Omental fat pad (tissue), 4 donors: ENCODE data around the gene RNF214. TPM values are rescaled to one million over a fixed set of nuclear protein-coding genes. Genes with fewer than 3 reads are reported as not detected.

Source experiments
- ATAC-seq: fragments of 150-250 bp; one replicate; pipeline ENCODE4 v1.9.1; 2016; ENCODE audit warnings: mild to moderate bottlenecking, moderate library complexity; ENCODE audit not compliant: low FRiP score
- DNase-seq: peaks from one replicate; pipeline ENCODE4 v3.0.0-alpha.2; 2019; ENCODE audit warnings: low spot score
- total RNA-seq, 4 donors: library from RNA; depleted of rRNA; stranded (reverse); fragments of >200 nt; gene quantifications; one replicate each; pipeline ENCODE4 v1.1.0, GENCODE V29; 2016
- TF ChIP-seq, protein P1 (sequence below), 3 donors: fragments of 450-650 bp; IDR thresholded peaks; one replicate each; pipeline ENCODE4 v1.5.1; 2016 to 2017; ENCODE audit warnings: antibody characterized with exemption in 3 of 3, mild to moderate bottlenecking in 3 of 3, moderate library complexity in 2 of 3

RNF214 gene
- total RNA-seq, 4 donors from 2014 or later = 7.7 to 12.1 (median 9.8) TPM

DNA sequence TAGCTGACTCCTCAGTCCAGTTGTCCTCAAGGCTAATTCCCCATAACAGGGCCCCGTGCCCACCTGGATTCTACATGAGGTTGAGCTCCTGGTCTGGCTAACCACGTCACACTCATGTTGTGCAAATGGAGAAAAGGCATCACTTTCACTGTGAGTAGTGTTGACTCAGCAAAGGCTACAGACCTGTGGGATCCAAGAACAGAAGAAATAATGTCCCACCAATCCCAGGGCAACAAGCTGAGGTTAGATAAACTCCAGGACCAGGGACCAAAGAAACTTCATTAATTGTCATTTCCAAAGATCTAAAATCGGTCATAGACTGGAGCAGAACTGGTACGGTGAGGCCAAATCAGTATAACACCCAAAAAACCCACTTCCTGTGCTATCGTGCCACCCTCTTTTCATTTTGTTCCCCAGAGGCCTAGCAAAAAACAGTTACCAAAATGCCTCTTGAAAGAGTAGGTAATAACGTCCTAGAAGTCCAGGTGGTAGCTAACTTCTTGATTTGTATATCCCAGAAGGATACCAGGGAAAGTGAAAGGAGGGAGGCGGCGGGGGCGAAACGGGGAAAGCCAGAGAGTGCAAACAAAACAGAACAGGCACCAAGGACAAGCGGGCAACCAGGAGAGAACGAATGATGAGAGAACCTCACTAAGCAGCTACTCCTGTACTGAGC lies 2.0 kb upstream of the RNF214 start:
- TF ChIP-seq, protein P1, sequence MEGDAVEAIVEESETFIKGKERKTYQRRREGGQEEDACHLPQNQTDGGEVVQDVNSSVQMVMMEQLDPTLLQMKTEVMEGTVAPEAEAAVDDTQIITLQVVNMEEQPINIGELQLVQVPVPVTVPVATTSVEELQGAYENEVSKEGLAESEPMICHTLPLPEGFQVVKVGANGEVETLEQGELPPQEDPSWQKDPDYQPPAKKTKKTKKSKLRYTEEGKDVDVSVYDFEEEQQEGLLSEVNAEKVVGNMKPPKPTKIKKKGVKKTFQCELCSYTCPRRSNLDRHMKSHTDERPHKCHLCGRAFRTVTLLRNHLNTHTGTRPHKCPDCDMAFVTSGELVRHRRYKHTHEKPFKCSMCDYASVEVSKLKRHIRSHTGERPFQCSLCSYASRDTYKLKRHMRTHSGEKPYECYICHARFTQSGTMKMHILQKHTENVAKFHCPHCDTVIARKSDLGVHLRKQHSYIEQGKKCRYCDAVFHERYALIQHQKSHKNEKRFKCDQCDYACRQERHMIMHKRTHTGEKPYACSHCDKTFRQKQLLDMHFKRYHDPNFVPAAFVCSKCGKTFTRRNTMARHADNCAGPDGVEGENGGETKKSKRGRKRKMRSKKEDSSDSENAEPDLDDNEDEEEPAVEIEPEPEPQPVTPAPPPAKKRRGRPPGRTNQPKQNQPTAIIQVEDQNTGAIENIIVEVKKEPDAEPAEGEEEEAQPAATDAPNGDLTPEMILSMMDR (IDR thresholded peaks at IDR 0.05) = no peak
- no peak for ATAC-seq
- DNase-seq = no peak

DNA sequence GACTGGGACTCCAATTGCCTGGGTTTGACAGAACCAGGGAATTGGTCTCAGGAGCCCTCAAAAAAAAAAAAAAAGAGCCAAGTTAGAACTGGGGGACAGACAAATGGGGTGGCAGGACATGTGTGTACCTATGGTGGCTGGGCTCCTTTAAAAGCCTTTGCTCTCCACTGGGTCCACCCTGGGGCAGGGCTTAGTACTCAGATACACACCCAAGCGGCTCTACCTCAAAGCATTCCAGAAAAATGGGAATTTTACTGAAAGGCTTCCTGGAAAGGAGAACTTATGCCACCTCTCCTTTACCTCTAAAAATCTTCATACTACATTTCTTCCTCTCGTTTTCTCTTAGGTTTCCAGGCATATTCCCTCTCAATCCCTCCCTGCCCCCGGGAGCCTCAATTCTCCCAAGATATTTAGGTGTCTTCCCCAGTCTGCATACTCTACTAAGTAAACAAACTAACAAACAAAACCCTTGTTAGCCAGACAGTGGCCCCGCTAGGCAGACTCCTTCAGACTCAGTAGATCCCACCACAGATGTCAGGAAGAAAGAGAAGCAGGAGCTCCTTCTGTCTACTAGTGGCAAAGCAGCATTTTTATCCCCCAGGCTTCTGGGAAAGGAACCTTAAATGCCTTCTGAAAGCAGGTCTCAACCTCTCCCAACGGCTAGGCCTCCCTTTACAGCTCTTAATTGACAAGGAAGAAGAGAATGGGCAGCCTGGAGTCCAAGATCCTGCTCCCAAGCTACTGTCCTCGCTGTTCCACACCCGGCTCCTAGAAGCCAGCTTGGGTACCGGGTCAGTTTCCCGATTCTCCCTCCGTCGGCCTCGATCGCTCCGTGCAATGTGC lies 1.3 kb upstream of the RNF214 start:
- ATAC-seq (no peak), DNase-seq (no peak)
- TF ChIP-seq, protein P1 (IDR thresholded peaks at IDR 0.05) = no peak

DNA sequence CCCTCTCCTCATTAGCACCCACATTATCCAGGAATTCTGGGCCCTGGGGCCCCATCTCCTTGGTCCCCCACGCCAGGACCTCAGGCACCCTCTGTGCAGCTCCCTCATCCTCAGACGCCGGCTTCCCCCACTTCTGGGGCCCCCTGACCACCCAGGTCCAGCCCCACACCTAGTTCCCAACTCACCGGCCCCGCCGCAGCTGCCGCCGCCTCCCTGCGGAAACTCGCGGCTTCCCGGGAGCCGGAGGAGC lies 704 bp upstream of the RNF214 start, which contains the start of gene PCSK7:
TSS of gene PCSK7 (minus strand) at position 232 of the 250 bp plus-strand sequence. CDS start 2,229 bp downstream, outside the sequence.
- TF ChIP-seq, protein P1 (IDR thresholded peaks at IDR 0.05) = no peak
- ATAC-seq = no peak
- no peak for DNase-seq

DNA sequence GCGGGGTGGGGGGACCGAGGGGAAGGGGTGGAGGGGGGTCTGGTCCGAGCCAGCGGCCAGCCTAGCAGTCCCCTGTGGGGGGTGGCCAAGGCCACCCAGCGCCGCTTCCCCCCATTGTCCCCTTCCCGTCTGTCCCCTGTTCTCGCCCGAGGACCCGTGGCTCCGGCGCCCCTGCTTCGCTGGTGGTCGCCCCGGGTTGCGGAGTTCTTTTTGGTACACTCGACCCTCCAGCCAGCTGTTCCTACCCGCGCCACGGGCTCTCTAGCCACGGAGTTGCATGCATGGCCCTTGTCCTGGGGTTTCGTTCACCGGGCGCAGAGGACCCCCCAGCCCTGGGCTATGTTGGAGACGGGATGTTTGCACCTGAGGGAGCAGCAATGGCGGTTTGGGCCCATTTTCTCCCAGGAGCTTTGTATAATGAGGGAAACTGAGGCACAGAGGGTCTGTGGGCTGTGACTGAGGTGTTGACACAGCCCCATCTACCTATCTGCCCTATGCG lies 489 bp downstream of the RNF214 start:
- ATAC-seq (no peak), DNase-seq (no peak)
- TF ChIP-seq, protein P1 (IDR thresholded peaks at IDR 0.05) = no peak

DNA sequence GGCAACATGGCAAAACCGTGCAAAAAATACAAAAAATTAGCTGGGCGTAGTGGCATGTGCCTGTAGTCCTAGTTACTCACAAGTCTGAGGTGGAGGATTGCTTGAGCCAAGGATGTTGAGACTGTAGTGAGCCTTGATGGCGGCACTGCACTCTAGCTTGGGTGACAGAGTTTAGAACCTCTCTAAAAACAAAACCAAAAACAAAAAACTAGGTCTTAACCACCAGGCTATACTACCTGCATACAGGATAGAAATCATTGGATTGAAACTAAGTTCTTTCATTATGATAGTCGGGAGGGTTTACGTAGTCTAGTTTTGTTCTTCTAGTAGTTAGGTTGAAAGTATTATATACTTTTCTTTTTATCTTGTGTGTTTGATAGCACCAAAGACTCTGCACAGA lies 5.8 kb downstream of the RNF214 start:
- TF ChIP-seq, protein P1 (IDR thresholded peaks at IDR 0.05) = no peak
- ATAC-seq = no peak
- no peak for DNase-seq

DNA sequence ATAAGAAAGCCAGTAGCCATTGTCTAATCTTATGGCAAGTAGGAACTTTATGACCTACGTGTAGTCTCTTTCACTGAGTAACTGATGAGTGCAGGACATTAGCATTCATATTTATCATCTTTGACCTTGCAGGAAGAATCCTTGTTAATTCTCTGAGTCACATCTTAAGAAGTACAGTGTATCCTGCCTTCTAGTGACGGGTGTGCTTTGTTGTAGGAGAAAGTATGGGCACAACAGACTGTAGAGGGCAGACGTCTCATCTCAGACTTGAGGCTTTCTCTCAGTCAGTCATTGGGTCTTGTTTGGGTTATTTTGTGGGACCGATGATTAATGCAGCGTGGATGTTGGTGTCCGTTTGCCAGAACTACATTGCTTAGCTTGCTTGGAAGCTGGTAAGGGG lies 6.8 kb downstream of the RNF214 start:
- TF ChIP-seq, protein P1 (IDR thresholded peaks at IDR 0.05) = no peak
- ATAC-seq (no peak), DNase-seq (no peak)
